ENCODE results near the gene PIK3AP1. TPM values are rescaled to one million over a fixed set of nuclear protein-coding genes. Genes with fewer than 3 reads are reported as not detected.

The PIK3AP1 gene
- total RNA-seq, 1 experiment from 2014 or later, result 3.7 TPM

DNA sequence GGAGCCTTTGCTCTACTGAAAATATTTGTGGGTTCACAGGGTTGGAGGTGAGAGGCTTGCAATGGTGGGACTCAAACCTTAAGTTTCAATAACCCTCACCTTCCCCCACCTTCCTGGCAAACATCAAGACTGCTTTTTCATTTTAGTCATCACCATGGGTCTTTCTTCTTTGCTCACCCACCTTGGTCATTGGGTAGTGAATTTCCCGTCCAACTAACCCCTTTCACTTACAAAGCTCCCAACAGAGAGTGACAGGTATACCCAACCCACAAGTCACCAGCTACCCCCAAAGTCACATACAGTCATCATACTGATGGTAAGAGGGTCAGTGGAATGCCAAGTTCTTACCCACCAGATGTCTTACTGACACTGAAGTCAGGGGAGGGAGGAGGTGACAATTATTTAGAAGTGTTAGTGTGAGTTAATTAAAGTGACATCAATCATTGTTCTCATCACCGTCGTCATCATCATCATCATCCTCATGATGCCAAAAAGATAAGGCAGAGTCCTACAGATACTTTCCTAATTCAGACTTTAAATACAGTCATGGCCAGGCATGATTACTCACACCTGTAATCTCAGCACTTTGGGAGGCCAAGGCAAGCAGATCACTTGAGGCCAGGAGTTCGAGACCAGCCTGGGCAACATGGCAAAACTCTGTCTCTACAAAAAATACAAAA is 49.0 kb downstream of the PIK3AP1 start:
- DNase-seq (no peak), ATAC-seq (no peak)
- Histone ChIP-seq H3K27me3 (ENCODE audit: low read length) (no peaks in the 10 kb centered on the region), H3F3A (ENCODE audit: low read length, unreplicated experiment) (no peaks in the 10 kb centered on the region), H3K27ac (ENCODE audit: low read length) (no peak overlapping the region), H3K4me1 (ENCODE audit: insufficient read depth, low read length) (peaks cover 6% of the 10 kb centered on the region; the same call in 1 of the 2 replicates), H3K4me3 (ENCODE audit: low read length) (no peak overlapping the region), H3K4me2 (ENCODE audit: low read length) (no peak overlapping the region), H3K9ac (ENCODE audit: low read length) (no peak overlapping the region), H4K20me1 (ENCODE audit: low read length) (no peaks in the 10 kb centered on the region), H3K36me3 (ENCODE audit: low read depth, low read length) (no peaks in the 10 kb centered on the region), H3K9me3 (ENCODE audit: low read length) (no peaks in the 10 kb centered on the region), H3K79me2 (ENCODE audit: low read length) (no peaks in the 10 kb centered on the region), H2AFZ (ENCODE audit: low read length) (no peak overlapping the region), H3K9me2 (replicated peaks; ENCODE audit: low read length) (no peaks in the 10 kb centered on the region)
- ChIA-PET CTCF (no interaction called here), POLR2A (ENCODE audit: unreplicated experiment) (no interaction called here)
- TF ChIP-seq EZH2 (IDR thresholded peaks at IDR 0.05; ENCODE audit: low read length, unreplicated experiment), result no peak
- no peak for TF ChIP-seq EZH2phosphoT487 (IDR thresholded peaks at IDR 0.05; ENCODE audit: borderline replicate concordance, low read length)
- TF ChIP-seq CTCF (conservative IDR thresholded peaks at IDR 0.05; ENCODE audit: low read depth, low read length), result no peak
- no TSS peak for BruUV-seq (replicated peaks)
- intact Hi-C loops (cut with micrococcal nuclease), result no loop called here

DNA sequence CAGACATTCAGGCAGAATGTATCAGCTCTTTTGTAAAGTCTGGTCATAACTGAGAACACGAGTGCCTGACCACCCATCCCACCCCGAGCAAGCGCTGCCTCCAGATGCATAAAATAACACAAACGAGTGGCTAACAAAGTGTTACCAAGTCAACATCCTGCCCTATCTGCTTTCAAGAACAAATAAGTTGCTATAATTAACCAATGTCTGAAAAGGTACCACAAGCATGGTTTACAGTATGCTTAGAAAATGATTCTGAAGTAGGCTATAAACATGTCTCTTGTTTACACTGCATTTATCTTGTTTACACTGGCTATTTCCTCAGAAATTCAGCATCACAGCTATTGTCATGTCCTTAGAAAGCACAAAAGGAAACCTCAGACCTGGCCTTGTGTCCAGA is 49.5 kb downstream of the PIK3AP1 start:
- ATAC-seq (peak; percentile 70), DNase-seq (peak; percentile 21)
- Histone ChIP-seq H3K4me2 (ENCODE audit: low read length) (no peak overlapping the region), H3K79me2 (ENCODE audit: low read length) (no peaks in the 10 kb centered on the region), H3K27me3 (ENCODE audit: low read length) (no peaks in the 10 kb centered on the region), H3K9me3 (ENCODE audit: low read length) (no peaks in the 10 kb centered on the region), H3K27ac (ENCODE audit: low read length) (no peak overlapping the region), H3K4me3 (ENCODE audit: low read length) (no peak overlapping the region), H2AFZ (ENCODE audit: low read length) (no peak overlapping the region), H3K36me3 (ENCODE audit: low read depth, low read length) (no peaks in the 10 kb centered on the region), H3K9me2 (replicated peaks; ENCODE audit: low read length) (no peaks in the 10 kb centered on the region), H4K20me1 (ENCODE audit: low read length) (no peaks in the 10 kb centered on the region), H3K4me1 (ENCODE audit: insufficient read depth, low read length) (peaks cover 6% of the 10 kb centered on the region; the same call in 1 of the 2 replicates), H3K9ac (ENCODE audit: low read length) (no peak overlapping the region), H3F3A (ENCODE audit: low read length, unreplicated experiment) (no peaks in the 10 kb centered on the region)
- no TSS peak for BruUV-seq (replicated peaks)
- POLR2A ChIA-PET (ENCODE audit: unreplicated experiment), result no interaction called here
- intact Hi-C loops (cut with micrococcal nuclease), result no loop called here
- TF ChIP-seq CTCF (conservative IDR thresholded peaks at IDR 0.05; ENCODE audit: low read depth, low read length) (no peak), EZH2phosphoT487 (IDR thresholded peaks at IDR 0.05; ENCODE audit: borderline replicate concordance, low read length) (no peak), EZH2 (IDR thresholded peaks at IDR 0.05; ENCODE audit: low read length, unreplicated experiment) (no peak)
- CTCF ChIA-PET, result no interaction called here

- ChIA-PET POLR2A (ENCODE audit: unreplicated experiment) (no interaction called here), CTCF (no interaction called here)
- H3K4me3 ChIP-seq (ENCODE audit: low read length), result no peak overlapping the region
- H3K27ac ChIP-seq (ENCODE audit: low read length), result no peak overlapping the region
- H3K36me3 ChIP-seq (ENCODE audit: low read depth, low read length), result no peaks in the 10 kb centered on the region
- intact Hi-C loops (cut with micrococcal nuclease), result no loop called here
- H3K79me2 ChIP-seq (ENCODE audit: low read length), result no peaks in the 10 kb centered on the region
- no peak overlapping the region for H2AFZ ChIP-seq (ENCODE audit: low read length)
- H3F3A ChIP-seq (ENCODE audit: low read length, unreplicated experiment), result no peaks in the 10 kb centered on the region
- H3K9me2 ChIP-seq (replicated peaks; ENCODE audit: low read length), result no peaks in the 10 kb centered on the region
- H3K4me2 ChIP-seq (ENCODE audit: low read length), result no peak overlapping the region
- no peaks in the 10 kb centered on the region for H3K9me3 ChIP-seq (ENCODE audit: low read length)
- H3K4me1 ChIP-seq (ENCODE audit: insufficient read depth, low read length), result no peaks in the 10 kb centered on the region; the same call in 1 of the 2 replicates
- ATAC-seq (no peak), DNase-seq (no peak)
- H3K27me3 ChIP-seq (ENCODE audit: low read length), result no peaks in the 10 kb centered on the region
- H3K9ac ChIP-seq (ENCODE audit: low read length), result no peak overlapping the region
- H4K20me1 ChIP-seq (ENCODE audit: low read length), result no peaks in the 10 kb centered on the region
- no peak for TF ChIP-seq CTCF (conservative IDR thresholded peaks at IDR 0.05; ENCODE audit: low read depth, low read length)
- no peak for TF ChIP-seq EZH2 (IDR thresholded peaks at IDR 0.05; ENCODE audit: low read length, unreplicated experiment)
- TF ChIP-seq EZH2phosphoT487 (IDR thresholded peaks at IDR 0.05; ENCODE audit: borderline replicate concordance, low read length), result no peak
- no TSS peak for BruUV-seq (replicated peaks)
Measured at GRCh38 chr10:96667401-96667800, 52.9 kb downstream of the PIK3AP1 start.

Data from PC-3 (cell line).